IMR-90 (cell line): Measurements from ENCODE around the gene MCAM. TPM values are rescaled to one million over a fixed set of nuclear protein-coding genes. Genes with fewer than 3 reads are reported as not detected.

Source experiments
- ATAC-seq: fragments of 200-7000 bp; cut with Tn5 transposase; 2 replicates; pipeline ENCODE4 v1.9.1; 2020; ENCODE audit warnings: low read depth, mild to moderate bottlenecking, moderate library complexity
- BruUV-seq: library from RNA; stranded (reverse); fragments of 400-500 nt; replicated peaks from 2 replicates; lab custom pipeline; 2021; lab: Mats Ljungman, UMichigan
- CTCF ChIA-PET: fragments of 300-600 bp; formaldehyde crosslinking; extraction: SDS; loops from one replicate; lab custom pipeline; 2021; ENCODE audit warnings: antibody characterized with exemption; lab: Yijun Ruan, JAX
- POLR2A ChIA-PET: fragments of 300-600 bp; sonication (Branson Sonifier 250); formaldehyde crosslinking; loops from one replicate; lab custom pipeline; 2022; ENCODE audit warnings: antibody characterized with exemption; ENCODE audit not compliant: unreplicated experiment; lab: Charles Lee
- DNase-seq: peaks from one replicate; pipeline ENCODE4 v3.0.0; 2013
- H2AFZ ChIP-seq: replicated peaks from 2 replicates; pipeline ENCODE3; 2013; ENCODE audit warnings: low read length, mild to moderate bottlenecking; ENCODE audit not compliant: poor library complexity
- H2AK5ac ChIP-seq: 2 replicates; pipeline ENCODE4 v1.6.1; 2013; ENCODE audit warnings: low read depth, low read length, inconsistent platforms
- H2AK9ac ChIP-seq: replicated peaks from 2 replicates; pipeline ENCODE3; 2013; ENCODE audit warnings: mild to moderate bottlenecking, low read depth, low read length, moderate library complexity; ENCODE audit not compliant: poor library complexity
- H2BK120ac ChIP-seq: 2 replicates; pipeline ENCODE4 v1.6.1; 2013; ENCODE audit warnings: low read depth, low read length, inconsistent platforms
- H2BK15ac ChIP-seq: 3 replicates; pipeline ENCODE4 v1.6.1; 2013; ENCODE audit warnings: low read depth, low read length, inconsistent platforms
- H2BK20ac ChIP-seq: 2 replicates; pipeline ENCODE4 v1.6.1; 2013; ENCODE audit warnings: low read depth, mild to moderate bottlenecking, inconsistent platforms, low read length, moderate library complexity
- H2BK5ac ChIP-seq: 2 replicates; pipeline ENCODE4 v1.6.1; 2013; ENCODE audit warnings: mild to moderate bottlenecking, low read depth, low read length, inconsistent platforms; ENCODE audit not compliant: poor library complexity, severe bottlenecking
- H3K14ac ChIP-seq: replicated peaks from 2 replicates; pipeline ENCODE4 v1.6.1; 2013; ENCODE audit warnings: low read depth, low read length, inconsistent platforms
- H3K18ac ChIP-seq: 2 replicates; pipeline ENCODE4 v1.6.1; 2013; ENCODE audit warnings: low read depth, low read length, control low read depth
- H3K23ac ChIP-seq: 2 replicates; pipeline ENCODE4 v1.6.1; 2013; ENCODE audit warnings: low read depth, low read length, inconsistent platforms
- H3K27ac ChIP-seq: 2 replicates; pipeline ENCODE4 v1.5.1; 2013; ENCODE audit warnings: mild to moderate bottlenecking, control low read depth, low read length; ENCODE audit not compliant: insufficient read depth
- H3K27me3 ChIP-seq: 2 replicates; pipeline ENCODE4 v1.6.1; 2013; ENCODE audit warnings: low read length; ENCODE audit not compliant: control insufficient read depth, insufficient read depth
- H3K36me3 ChIP-seq: 2 replicates; pipeline ENCODE4 v1.6.1; 2013; ENCODE audit warnings: low read length, mixed read lengths; ENCODE audit not compliant: control insufficient read depth, insufficient read depth
- H3K4ac ChIP-seq: 2 replicates; pipeline ENCODE4 v1.6.1; 2013; ENCODE audit warnings: low read depth, low read length, inconsistent platforms
- H3K4me1 ChIP-seq: 2 replicates; pipeline ENCODE4 v1.6.1; 2013; ENCODE audit warnings: low read length, mixed read lengths; ENCODE audit not compliant: control insufficient read depth, insufficient read depth
- H3K4me2 ChIP-seq: 2 replicates; pipeline ENCODE4 v1.6.1; 2013; ENCODE audit warnings: low read depth, mild to moderate bottlenecking, control low read depth, low read length, moderate library complexity
- H3K4me3 ChIP-seq: 2 replicates; pipeline ENCODE4 v1.5.1; 2013; ENCODE audit warnings: low read depth, mild to moderate bottlenecking, control low read depth, low read length, moderate library complexity; ENCODE audit not compliant: insufficient read depth
- H3K56ac ChIP-seq: 2 replicates; pipeline ENCODE4 v1.6.1; 2013; ENCODE audit warnings: low read length, inconsistent platforms; ENCODE audit not compliant: insufficient read depth; ENCODE audit errors: extremely low read depth
- H3K79me1 ChIP-seq, 2 experiments: 2 replicates each; pipeline ENCODE4 v1.6.1; 2013; ENCODE audit warnings: low read length in 2 of 2, inconsistent platforms in 1 of 2, low read depth in 1 of 2
- H3K9ac ChIP-seq: 2 replicates; pipeline ENCODE4 v1.6.1; 2013; ENCODE audit warnings: low read depth, low read length, control low read depth
- H3K9me1 ChIP-seq: 2 replicates; pipeline ENCODE4 v1.6.1; 2013; ENCODE audit warnings: low read length, inconsistent platforms; ENCODE audit not compliant: insufficient read depth
- H3K9me3 ChIP-seq: 2 replicates; pipeline ENCODE4 v1.6.1; 2013; ENCODE audit warnings: low read length; ENCODE audit not compliant: control insufficient read depth, insufficient read depth
- H4K20me1 ChIP-seq: 2 replicates; pipeline ENCODE4 v1.6.1; 2013; ENCODE audit warnings: low read length, inconsistent platforms; ENCODE audit not compliant: insufficient read depth
- H4K5ac ChIP-seq: 2 replicates; pipeline ENCODE4 v1.6.1; 2013; ENCODE audit warnings: mild to moderate bottlenecking, low read depth, low read length, control low read depth
- H4K8ac ChIP-seq, 2 experiments: 2 replicates each; pipeline ENCODE4 v1.6.1; 2013; ENCODE audit warnings: low read depth in 2 of 2, low read length in 2 of 2, control low read depth in 1 of 2, inconsistent platforms in 1 of 2
- H4K91ac ChIP-seq: 2 replicates; pipeline ENCODE4 v1.6.1; 2013; ENCODE audit warnings: low read depth, low read length, inconsistent platforms; ENCODE audit not compliant: insufficient read depth
- BHLHE40 ChIP-seq: fragments of 150-350 bp; IDR thresholded peaks from 2 replicates; pipeline ENCODE4 v1.6.1; 2016; ENCODE audit warnings: mild to moderate bottlenecking, low read depth, low read length
- CEBPB ChIP-seq: IDR thresholded peaks from 2 replicates; pipeline ENCODE4 v1.6.1; 2012; ENCODE audit warnings: low read depth, low read length, improper control_type of control experiment
- CHD1 ChIP-seq: IDR thresholded peaks from 2 replicates; pipeline ENCODE4 v1.6.1; 2012; ENCODE audit warnings: low read depth, low read length, improper control_type of control experiment
- CTCF ChIP-seq: conservative IDR thresholded peaks from 2 replicates; pipeline ENCODE4 v1.5.1; 2012; ENCODE audit warnings: mild to moderate bottlenecking, low read depth, low read length, improper control_type of control experiment
- ELK1 ChIP-seq: fragments of 150-350 bp; IDR thresholded peaks from 2 replicates; pipeline ENCODE4 v1.6.1; 2016; ENCODE audit warnings: low read depth, mild to moderate bottlenecking, low read length, moderate library complexity, borderline replicate concordance
- FOS ChIP-seq: fragments of 150-350 bp; IDR thresholded peaks from 2 replicates; pipeline ENCODE4 v1.6.1; 2016; ENCODE audit warnings: low read depth, low read length
- MAFK ChIP-seq: IDR thresholded peaks from 2 replicates; pipeline ENCODE4 v1.6.1; 2012; ENCODE audit warnings: low read depth, low read length, improper control_type of control experiment
- MAZ ChIP-seq: IDR thresholded peaks from 2 replicates; pipeline ENCODE4 v1.6.1; 2012; ENCODE audit warnings: low read depth, mild to moderate bottlenecking, low read length, improper control_type of control experiment, moderate library complexity, borderline replicate concordance
- MXI1 ChIP-seq: IDR thresholded peaks from 2 replicates; pipeline ENCODE4 v1.6.1; 2012; ENCODE audit warnings: low read depth, mild to moderate bottlenecking, low read length, moderate library complexity, borderline replicate concordance
- NFE2L2 ChIP-seq: fragments of 150-350 bp; IDR thresholded peaks from 2 replicates; pipeline ENCODE4 v1.6.1; 2016; ENCODE audit warnings: low read depth, mild to moderate bottlenecking, low read length
- POLR2A ChIP-seq: IDR thresholded peaks from 2 replicates; pipeline ENCODE4 v1.6.1; 2012; ENCODE audit warnings: mild to moderate bottlenecking, low read depth, low read length
- RAD21 ChIP-seq: IDR thresholded peaks from 2 replicates; pipeline ENCODE4 v1.6.1; 2012; ENCODE audit warnings: low read length, improper control_type of control experiment
- RCOR1 ChIP-seq: IDR thresholded peaks from 2 replicates; pipeline ENCODE4 v1.6.1; 2012; ENCODE audit warnings: mild to moderate bottlenecking, low read length, improper control_type of control experiment; ENCODE audit not compliant: insufficient replicate concordance
- RFX5 ChIP-seq: IDR thresholded peaks from 2 replicates; pipeline ENCODE4 v1.8.0; 2012; ENCODE audit warnings: low read depth, mild to moderate bottlenecking, low read length, moderate library complexity
- SMC3 ChIP-seq: fragments of 150-350 bp; IDR thresholded peaks from 2 replicates; pipeline ENCODE4 v1.6.1; 2016; ENCODE audit warnings: low read depth, mild to moderate bottlenecking, antibody characterized with exemption, low read length, moderate library complexity
- USF2 ChIP-seq: fragments of 150-350 bp; IDR thresholded peaks from 2 replicates; pipeline ENCODE4 v1.6.1; 2017; ENCODE audit warnings: mild to moderate bottlenecking, antibody characterized with exemption, low read length, low read depth
- WGBS, 2 experiments: methylation state at CpG; one replicate each; pipeline versions ENCODE4 v1.1.5 to v1.1.7; 2013; ENCODE audit warnings: missing lambda C conversion rate in 2 of 2; ENCODE audit not compliant: insufficient read length in 1 of 2; ENCODE audit errors: extremely low coverage in 2 of 2; 5-methylcytosine and 5-hydroxymethylcytosine counted together
- dilution Hi-C: fragments of 300-500 bp; cut with HindIII; formaldehyde crosslinking; loops from one replicate; pipeline ENCODE4 v1.14.3; 2018; ENCODE audit warnings: low sequenced_read_pairs; ENCODE audit not compliant: unreplicated experiment
- in situ Hi-C: fragments of 300-500 bp; cut with MboI; formaldehyde crosslinking; loops from 3 replicates; pipeline ENCODE4 v1.14.3; 2019; ENCODE audit warnings: low sequenced_read_pairs, inconsistent platforms, mixed read lengths
- intact Hi-C: fragments of 100-400 bp; cut with micrococcal nuclease; formaldehyde crosslinking; loops from 2 replicates; pipeline ENCODE4 v1.10.0; 2022
- polyA plus RNA-seq, 3 experiments: library from polyadenylated mRNA; depleted of rRNA; stranded (reverse); fragments of >200 nt; gene quantifications; 2 replicates each; pipeline ENCODE4 v1.2.3, GENCODE V29; 2012; ENCODE audit warnings: low replicate concordance in 1 of 3
- total RNA-seq: library from RNA; depleted of rRNA; stranded (reverse); fragments of >200 nt; gene quantifications from 2 replicates; pipeline ENCODE4 v1.2.3, GENCODE V29; 2012

The MCAM gene
- total and polyA plus RNA-seq, 2 of the 4 experiments (the other 2 are of a cell fraction): 95.1 to 131 TPM

- BruUV-seq: no TSS peak
- no peak overlapping the region for H2BK15ac ChIP-seq
- no peak overlapping the region for H3K27ac ChIP-seq
- H4K91ac ChIP-seq: no peak overlapping the region
- no peak overlapping the region for H2BK120ac ChIP-seq
- H3K18ac ChIP-seq: no peak overlapping the region
- H3K79me1 ChIP-seq: no peaks in the 10 kb centered on the region
- no peaks in the 10 kb centered on the region for H3K4me1 ChIP-seq
- no peak for DNase-seq
- H4K5ac ChIP-seq: no peak overlapping the region
- CTCF ChIA-PET: interaction anchor here (1.2 kb wide), 2 partner anchors 8 to 14 kb away, joined by 3 to 6 read pairs; no protein-coding TSS in a partner anchor
- no peak overlapping the region for H3K14ac ChIP-seq
- in situ Hi-C loops (no loop called here), intact Hi-C loops (no loop called here), dilution Hi-C loops (no loop called here)
- no peaks in the 10 kb centered on the region for H4K20me1 ChIP-seq
- WGBS, 2 experiments: 40% methylated on average over 3 of the region's 16 CpGs; no CpG with 5 or more reads in 1 of the 2 experiments
- H3K27me3 ChIP-seq: peaks cover 40% of the 10 kb centered on the region
- no peaks in the 10 kb centered on the region for H3K9me3 ChIP-seq
- POLR2A ChIA-PET: no interaction called here
- TF ChIP-seq CTCF (no peak), RFX5 (no peak), MAZ (no peak), POLR2A (no peak), NFE2L2 (no peak), RAD21 (no peak), SMC3 (no peak), MAFK (no peak), USF2 (no peak), CHD1 (no peak), BHLHE40 (no peak), RCOR1 (no peak), FOS (no peak), ELK1 (no peak), CEBPB (no peak), MXI1 (no peak)
- no peak overlapping the region for H2BK5ac ChIP-seq
- H3K36me3 ChIP-seq: no peaks in the 10 kb centered on the region
- no peak overlapping the region for H2BK20ac ChIP-seq
- no peak overlapping the region for H2AK9ac ChIP-seq
- no peak overlapping the region for H4K8ac ChIP-seq
- ATAC-seq: no peak
- H3K4me2 ChIP-seq: no peak overlapping the region
- no peak overlapping the region for H3K9ac ChIP-seq
- no peak overlapping the region for H3K4me3 ChIP-seq
- no peak overlapping the region for H3K4ac ChIP-seq
- H3K56ac ChIP-seq: no peak overlapping the region
- H3K23ac ChIP-seq: no peak overlapping the region
- H2AFZ ChIP-seq: no peak overlapping the region
- H3K9me1 ChIP-seq: no peaks in the 10 kb centered on the region
- H2AK5ac ChIP-seq: no peak overlapping the region
These were observed 31.1 kb upstream of the MCAM start for GRCh38 chr11:119347940-119348605.
